Activated CD4-positive, alpha-beta T cell treated with anti-CD3 and anti-CD28 coated beads, Interleukin-2, amount 50 U/mL, for 24 hours (primary cell): Measurements from ENCODE around the gene TMUB1.
"Not testable (repeated sequence)": the region's sequence is repeated elsewhere in the genome, so short reads cannot be mapped to it uniquely, and the experiment has no call there.

ENCODE experiments used
- DNase-seq, 2 donors: peaks; one replicate each; pipeline ENCODE4 v3.0.0-alpha.2; 2020; ENCODE audit warnings: low read depth in 1 of 2, low spot score in 1 of 2

Gene TMUB1

GRCh38 chr7:151057506-151057988 lies 25.7 kb downstream of the TMUB1 start, which contains the start of gene CDK5:
Gene CDK5 (minus strand): TSS chr7:151057897. CDS start chr7:151057848, 49 bp downstream.
- DNase-seq = no peak

- no peak for DNase-seq
These were observed 26.4 kb downstream of the TMUB1 start for GRCh38 chr7:151056666-151057505.

DNA sequence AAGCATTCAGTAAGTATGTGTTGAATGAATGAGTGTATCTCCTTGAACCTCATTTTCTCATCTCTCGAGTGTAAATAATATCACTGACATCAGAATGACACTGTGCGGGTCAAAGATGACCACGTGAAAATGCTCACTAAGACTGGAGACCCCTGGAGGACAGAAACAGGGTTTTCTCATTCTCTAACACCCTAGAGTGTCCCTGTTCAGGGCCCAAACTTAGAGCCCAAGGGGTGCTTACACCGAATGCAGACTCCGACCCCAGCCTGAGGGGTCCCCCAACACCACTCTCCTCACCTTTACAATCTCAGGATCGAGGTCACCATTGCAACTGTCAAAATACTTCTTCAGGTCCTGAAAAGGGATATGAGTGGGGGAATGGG lies 27.0 kb downstream of the TMUB1 start:
- no peak for DNase-seq

DNA sequence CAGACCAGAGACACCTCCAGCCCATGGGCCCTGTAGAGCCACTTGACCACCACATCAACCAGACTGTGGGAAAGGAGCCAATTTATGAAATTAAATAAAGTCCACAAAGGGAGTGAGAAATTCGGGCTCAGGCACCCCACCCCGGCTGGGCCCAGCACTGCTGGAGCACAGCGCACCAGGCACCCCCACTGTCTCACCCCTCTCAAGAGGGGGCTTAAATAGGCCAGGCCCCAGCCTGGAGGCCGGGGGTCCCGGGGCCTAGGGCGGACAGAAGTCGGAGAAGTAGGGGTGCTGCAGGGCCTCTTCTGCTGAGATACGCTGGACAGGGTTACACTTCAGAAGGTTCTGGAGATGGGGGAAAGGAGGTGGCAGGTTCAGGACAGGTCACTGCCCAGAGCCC lies 29.5 kb downstream of the TMUB1 start:
- no peak for DNase-seq

GRCh38 chr7:151053096-151053495 lies 30.2 kb downstream of the TMUB1 start:
- no peak for DNase-seq

GRCh38 chr7:151051108-151051507 lies 32.2 kb downstream of the TMUB1 start:
- DNase-seq = peak; percentile 26 to 38

- DNase-seq = no peak
These were observed 34.3 kb downstream of the TMUB1 start for GRCh38 chr7:151048911-151049463.

DNA sequence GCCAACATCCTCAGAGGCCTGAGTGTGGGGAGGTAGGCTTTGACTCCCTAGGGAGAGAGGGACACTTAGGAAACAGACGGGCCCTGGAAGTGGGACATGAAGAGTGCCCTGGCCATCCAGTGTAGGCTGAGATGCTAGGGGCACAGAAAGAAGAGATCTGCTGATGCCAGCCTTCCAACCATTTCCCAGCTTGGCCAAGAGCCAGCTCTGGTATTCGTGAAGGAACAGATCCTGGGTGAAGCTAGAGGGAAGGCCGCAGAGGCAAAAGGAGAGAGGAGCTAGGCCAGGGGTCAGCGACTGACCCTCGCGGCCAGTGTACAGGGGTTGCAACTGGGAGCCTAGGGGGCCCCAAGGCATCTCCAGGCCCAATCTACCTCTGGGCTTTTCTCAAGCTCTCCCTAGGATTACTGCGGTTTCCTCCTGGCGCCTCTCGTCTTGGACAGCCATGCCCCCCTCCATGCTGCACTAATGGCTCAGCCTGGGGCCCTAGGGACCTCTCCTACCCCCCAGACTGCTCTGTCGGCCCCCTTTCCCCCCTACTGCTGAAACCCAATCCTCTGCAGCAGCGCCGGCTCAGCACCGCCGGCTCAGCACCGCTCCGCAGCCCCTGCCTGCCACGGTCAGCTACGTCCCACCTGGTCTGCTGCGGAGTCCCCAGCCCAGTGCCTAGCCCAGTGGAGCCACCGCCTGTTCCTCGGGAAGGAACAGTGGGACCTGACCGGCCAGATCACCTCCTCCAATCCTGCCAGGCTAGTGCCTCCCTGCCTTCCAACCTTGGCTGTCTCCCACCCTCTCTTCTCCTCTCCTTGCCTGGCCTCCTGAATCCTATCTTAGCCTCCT lies 35.1 kb downstream of the TMUB1 start, which contains the start of gene ASIC3:
Gene ASIC3 (plus strand): TSS at position 556 of the 840 bp plus-strand sequence. CDS start 355 bp downstream, outside the sequence.
- no peak for DNase-seq

DNA sequence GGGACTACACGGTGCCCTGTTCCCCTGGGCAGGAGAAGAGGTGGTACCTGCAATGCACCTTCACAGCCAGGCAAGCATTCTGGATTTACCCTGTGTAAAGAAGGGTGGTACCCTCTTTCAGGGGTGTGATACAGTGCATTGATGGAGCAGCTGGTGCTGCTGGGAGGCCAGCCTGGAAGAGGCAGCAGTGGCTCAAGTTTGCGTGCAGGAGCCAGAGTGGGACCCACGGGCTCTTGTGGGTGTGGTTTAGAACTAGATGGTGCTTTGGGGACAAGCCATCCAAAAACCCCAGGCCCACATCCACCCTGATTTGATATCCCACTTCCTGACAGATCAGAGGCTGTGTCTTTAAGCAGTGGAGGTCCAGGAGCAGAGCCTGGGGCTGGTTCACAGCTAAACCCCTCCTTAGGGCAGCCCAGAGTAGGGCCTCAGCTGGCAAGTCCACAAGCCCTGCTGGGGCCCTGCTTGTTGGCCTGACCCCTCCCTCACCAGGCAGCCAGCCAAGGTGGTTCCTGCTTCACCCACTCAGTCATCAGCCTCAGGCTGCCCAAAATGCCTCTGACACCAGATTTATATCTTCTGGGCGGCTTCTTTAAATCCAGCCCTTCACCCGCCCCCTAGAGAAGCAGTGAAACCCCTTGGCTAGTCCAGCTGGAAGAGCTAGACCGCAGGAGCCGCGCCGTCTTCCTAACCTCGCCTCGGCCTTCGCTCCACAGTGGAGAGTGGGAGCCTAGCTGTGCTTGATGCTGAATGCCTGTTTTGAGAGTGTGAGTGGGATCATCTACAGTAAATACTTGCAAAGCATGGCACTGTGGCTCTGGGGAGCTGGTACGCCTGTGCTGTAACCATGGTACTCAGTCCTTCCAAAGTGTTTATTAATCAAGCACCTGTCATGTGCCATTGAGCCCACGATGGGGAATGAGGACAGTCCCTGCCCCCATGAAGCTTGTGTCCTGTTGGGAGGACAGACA lies 36.4 kb downstream of the TMUB1 start:
- no peak for DNase-seq

GRCh38 chr7:151045967-151046366 lies 37.3 kb downstream of the TMUB1 start:
- DNase-seq = no peak

DNA sequence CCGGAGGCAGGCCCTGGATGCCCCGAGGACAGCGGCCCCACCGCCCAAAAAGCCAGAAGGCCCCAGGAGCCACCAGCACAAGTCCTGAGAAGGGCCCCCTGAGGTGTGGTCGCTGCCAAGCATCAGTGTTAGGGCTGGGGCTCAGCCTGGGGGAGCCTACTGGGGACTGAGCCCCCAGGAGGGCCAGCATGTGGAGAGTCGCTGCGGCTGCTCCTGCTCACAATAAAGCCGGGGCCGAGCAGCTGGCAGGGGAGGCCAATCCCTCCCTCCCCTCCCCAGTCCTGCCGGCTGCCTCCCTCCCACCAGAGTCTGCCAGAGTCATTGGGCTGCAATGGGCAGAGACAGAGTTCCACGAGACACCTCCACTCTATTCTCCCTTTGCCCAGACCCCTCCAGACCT lies 38.0 kb downstream of the TMUB1 start:
- no peak for DNase-seq

- no peak for DNase-seq
These were observed 39.3 kb downstream of the TMUB1 start for GRCh38 chr7:151043959-151044358.

GRCh38 chr7:151043449-151043848 lies 39.8 kb downstream of the TMUB1 start:
- not testable (repeated sequence) for DNase-seq

- DNase-seq = no peak
These were observed 42.5 kb downstream of the TMUB1 start for GRCh38 chr7:151040616-151041375.

DNA sequence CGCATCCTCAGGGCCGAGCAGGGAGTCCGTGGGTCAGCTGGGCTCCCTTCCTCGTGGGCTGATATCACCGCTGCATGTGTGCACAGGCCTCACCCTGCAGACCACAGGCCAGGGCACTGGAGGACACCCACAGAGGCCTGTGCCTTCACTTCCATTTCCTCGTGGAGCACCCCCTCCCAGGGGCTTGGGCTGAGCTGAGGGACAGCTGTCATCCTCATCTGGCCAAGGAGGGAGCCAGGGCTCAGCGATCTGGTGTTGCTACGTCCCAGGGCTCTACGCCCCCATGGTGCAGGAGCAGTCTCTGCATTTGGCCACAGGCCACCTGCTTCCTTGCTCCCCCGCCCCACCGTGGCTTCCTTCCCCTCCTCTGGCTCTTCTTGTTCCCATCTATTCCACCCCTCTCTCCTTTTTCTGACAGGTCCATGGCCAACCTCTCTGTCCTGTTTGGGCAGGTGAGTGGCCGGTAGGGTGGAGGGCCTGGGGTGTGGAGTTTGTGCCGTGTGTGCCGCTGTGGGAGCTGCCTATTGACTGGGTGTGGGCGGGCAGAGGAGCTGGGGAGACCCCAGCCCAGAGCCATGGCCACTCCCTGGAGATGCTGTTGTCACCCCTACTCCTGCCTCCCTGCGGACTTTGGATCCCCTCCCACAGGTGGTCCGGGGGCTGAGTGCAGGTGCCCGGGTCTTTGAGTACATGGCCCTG lies 43.3 kb downstream of the TMUB1 start:
- DNase-seq = no peak

DNA sequence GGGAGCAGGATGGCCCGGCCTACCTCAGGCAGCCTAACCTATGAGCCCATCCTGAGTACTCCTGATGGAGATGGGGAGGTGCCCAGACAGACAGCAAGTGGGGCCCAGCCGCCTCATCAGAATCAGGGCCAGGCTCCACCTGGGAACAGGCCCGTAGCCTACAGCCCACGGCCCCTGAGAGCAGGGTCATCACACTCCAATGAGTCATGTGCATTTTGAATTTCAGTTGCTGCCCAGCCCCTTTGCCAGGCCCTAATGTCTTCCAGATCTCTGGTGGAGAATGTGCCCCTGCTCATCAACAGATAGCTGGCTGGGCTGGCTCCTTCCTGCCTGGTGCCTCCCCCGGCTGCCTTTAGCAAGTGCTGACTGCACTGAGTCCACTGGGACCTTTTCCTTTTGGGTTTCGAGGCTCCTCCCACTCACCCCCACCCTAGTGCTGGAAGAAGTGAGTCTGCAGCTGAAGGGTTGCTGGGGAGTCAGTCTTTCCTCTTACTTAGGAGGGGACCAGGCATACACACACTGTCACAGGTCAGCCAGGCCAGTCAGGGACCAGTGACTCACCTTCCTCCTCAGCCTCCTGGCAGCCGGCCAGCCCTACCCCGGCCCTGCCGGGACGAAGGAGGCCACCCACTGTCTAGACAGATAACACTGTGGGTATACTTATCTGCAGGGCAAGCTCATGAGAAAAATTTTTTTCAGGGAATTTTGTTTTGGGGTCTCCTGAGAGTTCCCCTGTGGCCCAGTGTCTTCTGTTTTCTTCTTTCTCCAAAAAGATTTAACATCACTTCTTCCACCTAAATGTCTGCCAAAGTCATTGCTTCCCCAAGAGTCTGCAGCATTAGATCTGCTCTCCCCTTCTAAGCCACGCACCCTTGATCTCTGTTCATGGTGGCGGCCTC lies 44.1 kb downstream of the TMUB1 start:
- DNase-seq = peak; percentile 31 to 80

DNA sequence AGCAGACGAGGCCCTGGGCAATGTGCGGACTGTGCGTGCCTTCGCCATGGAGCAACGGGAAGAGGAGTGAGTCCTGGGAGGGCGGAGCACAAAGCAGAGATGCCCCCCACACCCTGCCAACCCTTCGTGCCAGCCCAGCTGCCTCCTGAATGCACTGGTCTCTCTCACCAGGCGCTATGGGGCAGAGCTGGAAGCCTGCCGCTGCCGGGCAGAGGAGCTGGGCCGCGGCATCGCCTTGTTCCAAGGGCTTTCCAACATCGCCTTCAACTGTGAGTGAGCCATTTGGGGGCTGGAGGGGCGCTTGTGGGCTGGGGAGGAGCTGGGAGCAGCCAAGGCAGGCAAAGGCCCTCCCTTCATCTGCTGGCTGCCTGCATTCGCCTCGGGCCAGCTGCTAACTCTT lies 47.4 kb downstream of the TMUB1 start:
- DNase-seq = no peak
